GM12865 (cell line): ENCODE measurements around the gene C11orf16.

Experiments
- DNase-seq: peaks from one replicate; pipeline ENCODE4 v3.0.0; 2010; ENCODE audit warnings: low read depth
- H3K4me3 ChIP-seq: 2 replicates; pipeline ENCODE4 v1.5.1; 2011; ENCODE audit warnings: mild to moderate bottlenecking, low read depth, low read length, control low read depth
- CTCF ChIP-seq: IDR thresholded peaks from 2 replicates; pipeline ENCODE4 v1.5.1; 2011; ENCODE audit warnings: low read length, control low read depth, low read depth, inconsistent platforms; ENCODE audit not compliant: insufficient read depth; ENCODE audit errors: missing control alignments

Gene C11orf16

GRCh38 chr11:8926236-8926635, 6.5 kb downstream of the C11orf16 start:
- no peak for DNase-seq
- no peak overlapping the region for H3K4me3 ChIP-seq
- no peak for TF ChIP-seq CTCF

GRCh38 chr11:8925711-8926110, 7.0 kb downstream of the C11orf16 start:
- DNase-seq: no peak
- H3K4me3 ChIP-seq: no peak overlapping the region
- TF ChIP-seq CTCF: no peak

GRCh38 chr11:8922691-8923090, 10.1 kb downstream of the C11orf16 start:
- H3K4me3 ChIP-seq: no peak overlapping the region
- TF ChIP-seq CTCF: no peak
- no peak for DNase-seq

- no peak for DNase-seq
- no peak overlapping the region for H3K4me3 ChIP-seq
- no peak for TF ChIP-seq CTCF
Observed at GRCh38 chr11:8917157-8917825, 15.5 kb downstream of the C11orf16 start.

- DNase-seq: no peak
Observed at GRCh38 chr11:8914661-8915018, 18.1 kb downstream of the C11orf16 start.

GRCh38 chr11:8913961-8914660, 18.6 kb downstream of the C11orf16 start:
- H3K4me3 ChIP-seq: peak overlapping the region; percentile 29
- peak; percentile 58 for DNase-seq
- peak; percentile 75 for TF ChIP-seq CTCF

More at GRCh38 chr11:8914661-8915018, 18.1 kb downstream of the C11orf16 start:
- H3K4me3 ChIP-seq: no peak overlapping the region
- TF ChIP-seq CTCF: no peak
